ENCODE measurements around the gene EPG5.

DNA sequence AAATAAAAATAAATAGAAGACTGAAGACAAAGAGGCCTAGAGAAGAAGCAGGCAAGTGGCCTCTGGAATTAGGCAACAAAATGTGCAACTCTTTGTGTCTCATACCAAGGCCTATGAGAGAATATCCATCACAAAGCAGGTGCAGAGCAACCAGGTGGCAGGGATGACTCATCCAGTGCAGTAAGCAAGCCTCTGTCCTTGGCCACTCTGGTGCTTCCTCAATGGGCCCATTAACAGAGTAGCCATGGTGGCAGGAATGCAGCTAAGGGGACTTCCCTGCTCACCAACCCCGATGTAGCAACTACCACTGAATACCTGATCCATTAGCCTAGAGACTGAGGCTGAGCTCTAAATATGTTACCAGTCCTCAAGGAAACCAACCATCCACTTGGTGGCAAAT lies 11.0 kb upstream of the EPG5 start:
- TF ChIP-seq POLR2AphosphoS5 (IDR thresholded peaks at IDR 0.05; ENCODE audit: low read depth, low read length): no peak
- TF ChIP-seq POLR2A (IDR thresholded peaks at IDR 0.05; ENCODE audit: low read depth, low read length): no peak

Measured in GM12892 (cell line).